GM18858 (cell line): ENCODE data around the gene PEX14.

Experiments
- ATAC-seq: cut with Tn5 transposase; IDR thresholded peaks from one replicate; pipeline ENCODE4 v1.9.1; 2021; ENCODE audit not compliant: unreplicated experiment

PEX14 gene

DNA sequence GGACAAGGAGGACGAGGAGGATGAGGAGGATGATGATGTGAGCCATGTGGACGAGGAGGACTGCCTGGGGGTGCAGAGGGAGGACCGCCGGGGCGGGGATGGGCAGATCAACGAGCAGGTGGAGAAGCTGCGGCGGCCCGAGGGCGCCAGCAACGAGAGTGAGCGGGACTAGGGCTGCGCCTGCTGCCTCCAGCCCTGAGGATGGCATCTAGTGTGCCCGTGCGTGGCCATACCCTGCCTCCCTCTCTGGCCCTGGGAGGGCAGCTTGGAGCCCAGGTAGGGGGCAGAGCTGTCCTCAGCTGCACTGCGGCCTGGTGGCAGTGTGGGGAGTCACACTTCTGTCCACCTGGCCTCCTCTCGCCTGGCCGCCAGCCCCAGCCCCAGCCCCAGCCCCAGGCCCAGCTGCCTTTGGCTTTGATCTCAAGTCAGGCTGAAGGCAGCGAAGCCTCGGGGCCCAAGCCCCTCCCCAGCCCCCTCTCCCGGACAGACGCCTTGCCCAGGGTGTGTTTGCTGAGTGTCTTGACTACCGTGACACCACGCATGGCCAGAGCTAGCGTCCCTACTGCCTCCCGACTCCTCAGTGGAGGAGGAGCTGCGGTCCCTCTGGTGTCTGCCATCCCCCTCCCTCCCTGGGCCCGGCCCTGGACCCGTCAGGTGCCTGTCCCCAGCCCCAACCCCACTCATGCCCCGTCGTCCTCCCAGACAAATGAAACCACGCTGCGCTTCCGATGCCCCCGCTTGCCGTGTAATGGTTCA, 155.2 kb downstream of the PEX14 start:
- ATAC-seq, result no peak

DNA sequence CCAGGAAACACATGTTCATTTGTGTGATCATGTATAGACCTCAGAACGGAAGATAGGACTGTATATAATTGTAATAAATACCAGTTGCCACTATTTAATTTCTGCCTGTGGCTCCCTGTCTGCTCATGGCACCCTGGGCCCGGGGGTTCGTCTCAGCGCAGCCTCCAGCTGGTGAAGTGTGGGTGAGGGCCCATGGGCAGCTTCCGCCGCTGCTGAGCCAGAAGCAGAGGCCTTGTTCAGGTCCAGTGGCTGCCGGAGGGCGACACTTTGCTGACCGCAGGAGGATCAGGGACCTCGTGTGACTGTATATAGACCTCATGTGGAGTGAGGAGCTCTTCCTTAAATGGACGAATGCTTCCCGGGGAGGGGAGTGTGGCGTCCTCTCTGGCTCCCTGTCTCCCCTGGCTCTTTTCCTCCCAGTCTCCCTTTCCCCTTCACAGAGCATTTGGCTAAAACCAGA, 155.9 kb downstream of the PEX14 start:
- no peak for ATAC-seq

DNA sequence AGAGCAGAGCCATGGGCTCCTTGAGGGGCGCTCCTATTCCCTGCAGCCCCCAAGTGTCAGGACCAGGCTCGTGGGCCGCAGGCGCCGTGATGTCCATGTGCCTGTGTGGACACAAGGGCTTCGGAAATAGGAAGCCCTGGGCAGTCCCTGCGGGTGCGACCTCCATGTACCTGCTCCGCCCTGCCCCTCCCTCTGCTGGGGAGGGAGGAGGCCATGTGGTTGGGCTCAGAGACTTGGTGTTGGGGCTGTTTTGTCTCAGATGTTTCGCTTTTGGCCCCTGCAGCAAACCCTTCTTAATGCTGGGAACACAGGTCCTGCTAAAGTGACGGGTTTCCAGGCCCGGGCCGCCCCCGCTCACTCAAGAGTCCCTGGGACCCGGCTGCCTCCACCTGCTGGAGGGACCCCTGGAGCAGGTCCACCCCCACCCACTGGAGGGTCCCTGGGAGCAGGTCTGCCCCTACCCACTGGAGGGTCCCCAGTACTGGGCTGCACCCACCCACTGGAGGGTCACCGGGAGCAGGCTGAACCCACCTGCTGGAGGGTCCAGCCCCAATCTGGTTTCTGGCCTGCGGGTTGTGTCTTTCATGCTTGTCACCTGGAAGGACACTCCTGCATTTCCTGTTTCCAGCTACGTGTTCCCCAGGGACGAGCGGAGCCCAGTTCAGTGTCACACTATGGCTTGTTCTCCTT, 156.5 kb downstream of the PEX14 start:
- ATAC-seq, result no peak

DNA sequence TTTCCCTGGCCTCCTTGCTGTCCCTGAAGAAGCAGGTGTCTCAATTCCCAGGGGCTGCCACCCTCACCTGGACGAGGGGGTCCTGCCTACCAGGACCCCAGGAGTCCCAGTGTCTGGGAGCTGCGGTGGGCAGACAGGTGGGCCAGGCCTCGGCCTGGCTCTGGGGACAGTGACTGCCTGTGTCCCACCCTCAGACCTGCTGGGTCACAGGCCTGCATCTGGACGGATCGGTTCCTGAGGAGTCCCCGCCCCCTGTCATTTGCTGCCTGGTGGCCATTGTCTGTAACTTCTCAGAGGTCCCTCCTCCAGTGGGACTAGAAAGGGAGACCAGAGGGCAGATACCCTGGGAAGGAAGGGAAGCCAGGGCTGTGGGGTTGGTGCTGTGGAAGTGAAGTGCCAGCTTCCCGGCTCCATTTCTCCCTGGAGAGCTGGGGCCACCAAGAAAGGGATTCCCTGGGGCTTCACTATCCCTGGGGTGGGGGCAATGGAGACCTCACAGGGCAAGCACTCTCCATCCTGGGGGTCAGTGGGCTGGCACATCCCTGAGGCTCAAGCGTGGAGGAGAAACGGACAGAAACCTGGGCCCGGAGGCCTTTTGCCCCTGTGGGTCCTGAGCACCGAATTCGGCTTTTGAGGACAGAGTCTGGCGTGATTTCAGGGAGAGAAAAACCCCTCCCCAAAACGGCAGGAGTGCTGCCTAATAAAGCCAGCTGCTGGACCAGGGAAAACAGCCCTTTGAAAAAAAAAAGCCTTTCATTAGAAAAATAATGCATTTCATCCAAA, 157.3 kb downstream of the PEX14 start:
- no peak for ATAC-seq

DNA sequence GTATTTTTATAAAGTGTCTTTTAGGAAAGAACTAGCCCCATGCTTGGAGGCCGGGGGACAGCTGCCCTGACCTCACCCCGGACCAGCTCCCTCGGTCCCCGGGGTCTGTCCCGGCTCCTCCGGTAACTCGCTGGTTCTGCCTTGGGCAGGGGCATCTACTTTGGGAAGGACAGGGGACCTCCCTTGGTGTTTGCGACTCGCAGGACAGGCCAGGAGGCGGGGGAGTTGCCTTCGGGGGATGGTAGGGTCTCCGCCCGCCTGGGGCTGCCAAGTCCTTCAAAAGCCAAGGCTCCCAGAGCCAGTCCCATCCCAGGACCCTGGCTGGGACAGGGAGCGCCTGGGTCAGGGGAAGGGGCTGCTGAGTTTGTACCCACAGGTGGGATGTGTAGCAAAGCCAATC, 157.9 kb downstream of the PEX14 start:
- ATAC-seq, result no peak

DNA sequence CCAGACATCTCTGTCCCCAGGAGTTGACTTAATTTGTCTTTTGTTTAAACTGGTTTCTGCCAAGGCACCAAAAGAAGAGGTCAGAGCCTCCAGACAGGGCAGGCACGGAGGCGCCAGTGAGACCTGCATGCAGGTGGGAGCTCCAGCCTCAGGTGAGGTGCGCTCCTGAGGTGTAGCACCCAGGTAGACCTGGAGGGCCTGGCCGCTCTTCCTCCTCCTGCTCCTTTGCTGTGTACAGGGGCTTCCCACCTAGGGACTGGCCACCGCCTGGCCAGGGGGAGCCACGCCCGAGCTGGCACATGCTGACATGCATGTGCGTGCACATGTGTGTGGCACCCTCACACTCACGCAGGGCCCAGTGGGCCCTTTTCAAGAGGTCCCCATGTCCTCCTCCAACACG, 158.7 kb downstream of the PEX14 start:
- no peak for ATAC-seq

DNA sequence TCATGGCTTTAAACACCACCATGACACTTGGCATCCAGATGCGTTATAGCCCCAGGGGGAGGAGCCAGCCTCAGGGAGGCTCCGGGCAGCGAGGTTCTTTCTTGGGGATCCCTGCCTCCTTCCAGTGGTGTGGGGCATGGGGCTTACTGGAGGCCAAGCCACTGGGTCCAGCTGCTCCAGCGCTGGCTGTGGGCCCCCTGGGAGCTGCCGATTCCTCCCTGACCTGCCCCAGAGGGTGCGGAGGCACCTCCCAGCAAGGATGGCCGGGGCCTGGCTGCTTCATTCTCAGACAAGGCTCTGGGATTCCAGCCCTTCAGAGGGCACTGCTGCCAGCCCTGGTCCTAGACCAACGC, 159.3 kb downstream of the PEX14 start:
- ATAC-seq, result no peak

DNA sequence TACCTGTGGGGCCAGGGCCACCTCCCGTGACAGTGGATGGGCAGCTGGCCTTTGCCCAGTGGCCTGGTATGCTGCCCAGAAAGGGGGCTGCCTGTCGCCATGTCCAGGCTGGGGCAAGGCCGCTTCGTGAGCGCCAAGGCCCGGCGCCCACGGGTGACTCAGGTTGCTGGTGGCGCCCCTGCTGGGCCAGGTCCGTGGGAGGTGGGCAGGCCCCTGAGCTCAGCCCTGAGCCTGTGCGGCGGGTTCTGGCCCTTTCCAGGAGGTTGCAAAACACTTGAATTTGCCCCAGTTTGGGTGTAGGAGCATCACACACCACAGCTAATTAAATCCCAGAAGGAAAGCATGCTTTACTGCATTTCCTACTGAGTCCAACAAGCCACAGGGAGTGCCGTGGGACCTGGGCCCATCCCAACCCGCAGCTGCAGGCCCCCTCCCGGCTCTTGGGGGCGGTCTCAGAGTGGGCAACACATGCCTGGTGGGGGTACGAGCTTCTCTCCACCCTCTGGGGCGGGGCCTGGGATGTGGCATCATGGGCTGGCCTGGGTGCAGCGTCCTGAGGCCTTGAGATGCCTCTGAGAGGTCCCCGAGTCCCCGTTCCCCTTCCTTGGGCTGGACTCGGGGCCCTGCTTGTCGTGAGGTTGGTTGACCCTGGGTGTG, 159.8 kb downstream of the PEX14 start:
- ATAC-seq, result no peak

DNA sequence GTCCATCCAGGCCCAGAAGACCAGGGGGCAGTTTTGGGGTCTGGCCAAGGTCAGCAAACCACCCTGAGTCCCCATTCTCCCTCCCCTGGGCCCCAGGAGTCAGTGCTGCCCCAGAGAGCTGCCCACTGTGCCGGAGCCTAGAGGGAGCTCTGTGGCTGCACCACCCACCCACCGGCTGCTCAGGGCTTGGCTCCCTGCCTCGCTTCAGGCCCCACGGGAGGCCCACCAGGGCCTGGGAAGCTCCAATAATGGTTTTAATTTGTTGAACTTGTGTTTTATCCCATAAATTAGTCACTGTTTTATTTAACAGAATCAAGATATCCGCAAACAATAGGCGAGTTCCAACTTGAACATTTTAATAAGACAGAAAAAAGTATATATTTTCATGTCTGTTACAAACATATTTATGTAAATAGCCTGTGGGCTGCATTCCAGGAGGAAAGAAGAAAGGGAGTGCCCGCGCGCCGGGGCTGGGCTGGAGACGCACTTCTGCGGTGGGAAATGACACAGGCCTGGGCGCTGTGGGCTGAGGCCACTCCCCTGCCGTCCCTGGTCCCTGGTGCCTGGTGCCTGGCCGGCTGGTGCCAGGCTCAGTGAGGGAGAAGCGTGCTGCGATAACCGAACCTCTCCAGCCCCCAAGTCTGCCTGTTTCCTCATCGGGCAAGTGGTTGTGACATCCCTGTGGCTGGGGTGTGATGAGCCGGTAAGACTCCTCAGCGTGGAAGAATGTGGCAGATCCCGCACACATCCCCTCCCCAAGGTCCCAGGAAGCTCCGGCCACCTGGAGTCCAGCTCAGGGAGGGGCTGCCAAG, 160.5 kb downstream of the PEX14 start:
- no peak for ATAC-seq

DNA sequence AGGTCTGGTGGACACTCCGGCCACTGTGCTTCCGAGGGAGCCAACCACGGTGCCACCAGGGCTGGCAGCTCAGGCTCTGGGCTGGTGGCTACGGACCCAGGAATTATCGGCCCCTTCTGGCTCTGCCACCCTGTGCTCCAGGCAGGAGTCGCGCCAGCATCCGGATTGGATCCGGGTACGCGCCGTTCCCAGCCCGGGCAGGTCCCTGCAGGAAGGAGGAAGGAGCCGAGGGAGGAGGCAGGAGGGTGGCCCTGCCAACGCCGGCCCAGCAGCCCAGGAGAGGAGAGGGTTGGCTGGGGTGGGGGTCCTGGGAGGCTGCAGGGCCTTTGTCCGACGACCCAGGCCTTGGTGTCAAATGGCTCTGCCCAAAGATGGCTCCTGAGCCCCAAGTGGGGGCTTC, 161.2 kb downstream of the PEX14 start:
- no peak for ATAC-seq

DNA sequence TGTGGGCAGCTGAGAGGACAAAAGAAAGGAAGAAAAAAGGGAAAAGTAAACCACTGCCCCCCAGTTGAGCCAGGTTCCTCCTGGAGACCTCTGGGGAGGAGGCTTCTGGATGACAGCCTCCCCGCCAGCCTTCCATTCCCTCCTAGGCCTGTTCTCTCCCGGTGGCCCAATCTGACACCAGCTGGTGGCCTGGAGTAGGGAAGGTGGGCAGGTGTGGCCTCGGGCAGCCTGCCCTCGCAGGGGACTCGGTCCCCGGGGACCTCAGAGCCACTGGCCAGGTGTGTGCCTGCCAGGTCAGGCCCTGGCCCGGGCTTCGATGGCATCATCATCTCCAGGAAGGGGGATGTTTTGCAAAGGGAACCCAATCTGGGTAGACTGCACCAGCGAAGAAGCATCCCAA, 162.7 kb downstream of the PEX14 start:
- no peak for ATAC-seq

DNA sequence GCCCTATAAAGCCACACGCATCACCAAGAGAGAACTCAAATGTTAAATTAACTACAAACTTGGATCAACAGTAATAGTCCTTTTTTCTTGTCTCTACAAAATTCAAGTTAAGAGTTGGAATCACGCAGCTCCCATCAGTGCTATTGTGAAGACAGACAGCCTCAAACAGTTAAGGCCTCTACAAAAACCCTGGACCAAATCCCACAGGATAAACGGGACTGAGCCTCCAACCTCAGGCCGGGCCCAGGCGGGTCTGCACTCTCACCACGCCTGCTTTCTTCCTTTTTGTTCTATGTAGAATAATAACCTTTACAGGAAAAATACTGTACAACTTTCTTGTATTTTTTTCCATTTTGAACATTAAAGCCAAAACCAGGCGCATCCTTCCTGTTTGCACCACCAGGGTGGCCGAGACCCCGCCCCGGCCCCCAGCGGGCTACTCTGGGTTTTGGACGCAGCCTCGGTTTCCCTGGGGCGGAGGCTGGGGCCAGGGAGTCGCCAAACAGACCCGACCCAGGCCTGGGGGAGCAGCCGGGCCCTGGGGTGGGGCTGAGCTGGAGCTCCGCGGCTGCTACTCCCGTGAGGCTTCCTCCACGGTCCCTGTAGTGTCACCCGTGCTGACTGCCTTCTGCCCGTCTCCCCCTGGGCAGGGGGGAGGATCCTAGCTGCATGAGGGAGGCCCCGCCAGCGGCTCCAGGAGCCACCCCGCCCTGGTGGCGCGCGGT, 163.2 kb downstream of the PEX14 start:
- ATAC-seq, result no peak

DNA sequence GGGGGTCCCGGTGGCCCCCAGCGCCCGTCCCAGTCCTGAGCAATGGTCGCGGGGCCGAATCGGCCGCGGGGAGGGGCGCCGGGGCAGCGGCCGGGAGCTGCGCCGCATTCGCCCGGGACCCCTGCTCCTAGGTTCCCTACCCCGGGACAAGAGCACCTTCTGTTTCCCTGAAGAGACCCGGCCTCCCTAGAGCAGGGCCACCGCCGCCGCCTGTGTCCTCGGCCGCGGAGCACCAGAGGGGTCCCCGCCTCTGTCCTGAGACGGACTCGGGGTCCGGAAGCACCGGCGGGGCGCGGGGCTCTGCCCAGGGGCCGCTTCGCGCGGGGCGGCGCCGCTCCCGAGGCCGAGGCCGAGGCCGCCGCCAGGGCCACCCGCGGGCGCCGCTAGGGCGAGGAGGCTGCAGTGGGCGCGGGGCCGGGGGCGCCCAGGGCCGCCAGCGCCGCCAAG, 163.8 kb downstream of the PEX14 start:
- no peak for ATAC-seq

DNA sequence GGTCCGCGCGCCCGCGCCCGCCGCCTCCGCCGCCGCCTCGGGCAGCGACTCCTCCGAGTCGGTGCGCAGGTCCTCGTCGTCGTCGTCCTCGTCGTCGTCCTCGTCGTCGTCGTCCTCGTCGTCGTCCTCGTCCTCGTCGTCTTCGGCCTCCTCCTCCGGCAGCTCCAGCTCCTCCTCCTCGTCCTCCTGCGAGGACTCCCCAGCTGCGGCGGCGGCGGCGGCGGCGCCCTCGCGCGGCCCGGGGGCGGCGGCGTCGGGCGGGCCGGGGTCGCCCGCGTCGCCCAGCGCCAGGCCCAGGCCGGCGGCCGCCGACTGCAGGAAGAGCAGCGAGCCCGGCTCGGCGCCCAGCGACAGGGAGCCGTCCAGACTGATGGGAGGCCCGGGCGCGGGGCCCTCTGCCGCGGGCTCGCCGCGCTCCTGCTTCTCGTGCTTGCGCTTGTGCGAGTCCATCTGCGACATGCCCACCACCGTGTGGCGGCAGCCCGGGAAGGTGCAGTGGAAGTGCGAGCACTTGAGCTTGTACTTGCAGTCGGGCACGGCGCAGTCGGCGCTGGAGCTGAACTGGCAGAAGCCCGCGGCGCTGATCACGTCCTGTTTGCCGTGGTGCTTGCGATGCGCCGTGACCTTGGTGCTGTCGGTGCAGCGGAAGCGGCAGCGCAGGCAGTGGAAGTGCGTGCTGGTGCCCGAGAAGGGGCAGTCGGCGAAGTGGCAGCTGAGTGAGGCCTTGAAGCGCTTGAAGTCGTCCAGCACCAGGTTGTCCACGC, 164.4 kb downstream of the PEX14 start:
- ATAC-seq, result no peak

DNA sequence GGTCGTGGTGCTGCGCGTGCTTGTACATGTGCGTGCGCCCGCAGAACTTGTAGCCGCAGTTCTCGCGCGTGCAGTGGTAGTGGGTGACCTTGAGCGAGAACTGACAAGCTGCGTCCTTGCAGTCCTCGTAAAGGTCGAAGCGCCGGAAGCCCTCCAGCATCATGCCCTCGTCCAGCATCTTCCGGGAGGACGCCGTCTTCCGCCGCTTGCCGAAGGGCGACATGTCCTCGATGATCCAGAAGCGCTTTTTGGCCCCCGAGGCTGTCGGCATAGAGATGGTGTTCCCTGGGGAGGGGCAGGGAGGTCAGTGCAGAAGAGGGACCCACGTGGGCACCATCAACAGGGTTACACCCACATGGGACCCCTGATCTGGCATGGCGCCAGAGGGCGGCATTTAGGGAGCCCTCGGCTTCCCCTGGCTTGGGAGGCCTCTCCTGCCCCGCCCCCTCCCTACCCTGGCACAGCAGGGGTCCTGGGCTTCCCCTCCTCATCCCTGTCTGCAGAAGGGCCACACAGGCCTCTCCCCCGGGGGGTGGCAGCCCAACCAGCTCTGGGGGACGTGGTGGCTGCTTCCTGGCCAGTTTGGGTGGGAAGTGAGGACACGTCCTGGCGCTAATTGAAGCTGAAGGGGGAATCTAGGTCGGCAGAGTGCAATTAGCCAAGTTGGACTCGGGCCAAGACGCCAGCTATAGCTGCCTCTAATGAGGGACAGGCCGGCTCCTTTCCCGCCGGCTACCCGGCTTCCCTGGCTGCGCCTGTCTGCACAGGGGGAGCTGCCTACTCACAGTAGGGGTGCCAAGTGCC, 165.2 kb downstream of the PEX14 start:
- no peak for ATAC-seq

DNA sequence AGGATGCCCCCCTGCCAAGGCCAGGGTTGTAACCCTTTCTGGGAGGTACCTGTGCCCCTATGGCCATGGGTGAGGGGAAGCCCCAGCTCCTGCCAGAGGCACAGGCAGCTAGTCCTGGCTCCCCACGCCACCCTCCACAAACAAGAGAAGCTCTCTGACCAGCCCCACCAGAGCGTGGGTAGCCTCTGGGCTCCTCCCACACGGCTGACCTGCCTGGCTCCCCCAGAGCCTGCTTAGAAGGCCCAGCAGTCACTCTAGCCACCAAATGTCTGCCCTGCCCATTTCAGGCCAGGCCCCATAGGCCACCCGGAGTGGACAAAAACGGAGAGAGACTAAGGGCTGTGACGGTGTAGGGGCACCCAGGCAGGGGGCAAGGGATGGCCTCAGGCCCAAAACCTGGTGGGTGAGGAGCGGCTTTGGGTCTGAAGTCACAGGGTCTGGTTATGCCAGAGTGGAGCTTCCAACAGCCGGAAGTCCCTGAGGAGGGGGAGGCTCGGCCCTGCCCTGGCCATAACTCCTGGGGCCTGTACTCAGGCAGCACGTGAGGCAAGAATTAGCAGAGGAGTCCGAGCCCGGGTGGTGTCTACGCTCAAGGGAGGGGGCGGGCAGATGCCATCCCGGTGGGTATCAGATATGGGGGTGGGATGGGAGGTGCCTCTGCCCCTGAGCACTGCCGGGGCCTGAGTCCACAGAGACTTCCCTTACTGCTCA, 166.2 kb downstream of the PEX14 start:
- no peak for ATAC-seq

DNA sequence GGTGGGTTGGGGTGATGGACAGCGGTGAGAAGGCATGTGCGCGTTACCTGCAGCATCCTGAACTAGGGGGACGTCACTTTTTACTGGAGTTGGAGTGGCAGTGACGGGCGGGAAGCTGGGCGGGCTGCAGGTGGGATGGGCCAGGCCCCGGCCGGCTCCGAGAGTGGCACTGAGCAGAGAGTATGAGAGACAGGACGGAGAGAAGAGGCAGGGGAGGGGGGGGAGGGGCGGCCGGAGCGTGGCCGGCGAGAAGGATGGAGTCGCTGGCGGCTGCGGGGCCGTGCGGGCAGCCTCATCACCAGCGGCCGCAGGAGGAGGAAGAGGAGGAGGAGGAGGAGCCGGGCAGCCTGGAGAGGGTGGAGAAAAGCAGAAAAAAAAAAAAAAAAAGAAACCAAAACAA, 167.2 kb downstream of the PEX14 start:
- no peak for ATAC-seq
